ENCODE data around the gene CEP89. TPM values are rescaled to one million over a fixed set of nuclear protein-coding genes. Genes with fewer than 3 reads are reported as not detected.

Gene CEP89
- total and polyA plus RNA-seq, 8 donors = 5.7 to 11.0 (median 6.9) TPM

DNA sequence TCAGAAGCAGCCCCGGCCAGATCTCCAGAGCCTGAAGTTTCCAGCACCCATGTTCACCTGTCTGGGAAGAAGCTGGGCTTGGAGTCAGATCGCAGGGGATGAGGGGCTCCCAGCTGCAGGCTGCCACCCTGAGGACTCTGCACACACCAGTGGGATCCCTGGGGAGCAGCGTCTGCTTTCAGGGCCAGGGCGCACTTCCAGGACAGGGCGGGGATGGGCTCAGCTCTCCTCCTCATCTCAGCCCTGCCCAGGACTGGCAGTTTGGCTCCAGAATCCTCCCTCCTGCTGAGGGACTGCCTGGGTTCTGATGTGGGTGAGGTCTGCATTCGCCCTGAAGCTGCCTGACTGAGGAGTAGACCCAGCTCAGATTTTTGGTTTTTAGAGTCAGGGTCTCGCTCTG lies 105.7 kb downstream of the CEP89 start:
- no peak for ATAC-seq
- TF ChIP-seq, protein P1, sequence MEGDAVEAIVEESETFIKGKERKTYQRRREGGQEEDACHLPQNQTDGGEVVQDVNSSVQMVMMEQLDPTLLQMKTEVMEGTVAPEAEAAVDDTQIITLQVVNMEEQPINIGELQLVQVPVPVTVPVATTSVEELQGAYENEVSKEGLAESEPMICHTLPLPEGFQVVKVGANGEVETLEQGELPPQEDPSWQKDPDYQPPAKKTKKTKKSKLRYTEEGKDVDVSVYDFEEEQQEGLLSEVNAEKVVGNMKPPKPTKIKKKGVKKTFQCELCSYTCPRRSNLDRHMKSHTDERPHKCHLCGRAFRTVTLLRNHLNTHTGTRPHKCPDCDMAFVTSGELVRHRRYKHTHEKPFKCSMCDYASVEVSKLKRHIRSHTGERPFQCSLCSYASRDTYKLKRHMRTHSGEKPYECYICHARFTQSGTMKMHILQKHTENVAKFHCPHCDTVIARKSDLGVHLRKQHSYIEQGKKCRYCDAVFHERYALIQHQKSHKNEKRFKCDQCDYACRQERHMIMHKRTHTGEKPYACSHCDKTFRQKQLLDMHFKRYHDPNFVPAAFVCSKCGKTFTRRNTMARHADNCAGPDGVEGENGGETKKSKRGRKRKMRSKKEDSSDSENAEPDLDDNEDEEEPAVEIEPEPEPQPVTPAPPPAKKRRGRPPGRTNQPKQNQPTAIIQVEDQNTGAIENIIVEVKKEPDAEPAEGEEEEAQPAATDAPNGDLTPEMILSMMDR (IDR thresholded peaks at IDR 0.05) = no peak

DNA sequence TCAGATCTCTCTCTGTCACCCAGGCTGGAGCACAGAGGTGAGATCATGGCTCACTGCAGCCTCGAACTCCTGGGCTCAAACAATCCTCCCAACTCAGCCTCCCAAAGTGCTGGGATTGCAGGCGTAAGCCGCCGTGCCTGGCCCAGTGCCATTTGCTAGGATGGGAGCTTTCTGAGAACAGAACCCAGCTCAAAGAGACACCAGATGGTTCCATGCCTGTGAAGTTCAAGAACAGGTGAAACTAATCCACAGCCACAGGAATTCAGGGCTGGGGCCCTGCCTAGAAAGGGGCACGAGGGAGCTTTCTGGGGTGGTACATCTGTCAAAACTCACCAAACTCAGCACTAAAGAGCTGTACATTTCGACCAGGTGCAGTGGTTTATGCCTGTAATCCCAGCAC lies 106.4 kb downstream of the CEP89 start:
- TF ChIP-seq, protein P1 (IDR thresholded peaks at IDR 0.05) = no peak
- no peak overlapping the region for H3K4me3 ChIP-seq
- intact Hi-C loops (cut with DNase I) = no loop called here
- no peak for ATAC-seq
- FAIRE-seq = no peak
- 75 to 90% methylated on average over 6 of the region's 6 CpGs for WGBS, 2 donors
- no peaks in the 10 kb centered on the region for H3K27me3 ChIP-seq
- DNase-seq = no peak
- H3K9me3 ChIP-seq = no peaks in the 10 kb centered on the region
- H3K27ac ChIP-seq = no peak overlapping the region
- no peaks in the 10 kb centered on the region for H3K4me1 ChIP-seq
- no peaks in the 10 kb centered on the region for H3K36me3 ChIP-seq

More for the DNA sequence above, 105.7 kb downstream of the CEP89 start:
- Histone ChIP-seq H3K4me3 (no peak overlapping the region), H3K36me3 (no peaks in the 10 kb centered on the region), H3K27ac (no peak overlapping the region), H3K9me3 (no peaks in the 10 kb centered on the region), H3K27me3 (no peaks in the 10 kb centered on the region), H3K4me1 (no peaks in the 10 kb centered on the region)
- 81 to 83% methylated on average over 7 of the region's 7 CpGs for WGBS, 2 donors
- FAIRE-seq (no peak), DNase-seq (no peak)
- intact Hi-C loops (cut with DNase I) = no loop called here

DNA sequence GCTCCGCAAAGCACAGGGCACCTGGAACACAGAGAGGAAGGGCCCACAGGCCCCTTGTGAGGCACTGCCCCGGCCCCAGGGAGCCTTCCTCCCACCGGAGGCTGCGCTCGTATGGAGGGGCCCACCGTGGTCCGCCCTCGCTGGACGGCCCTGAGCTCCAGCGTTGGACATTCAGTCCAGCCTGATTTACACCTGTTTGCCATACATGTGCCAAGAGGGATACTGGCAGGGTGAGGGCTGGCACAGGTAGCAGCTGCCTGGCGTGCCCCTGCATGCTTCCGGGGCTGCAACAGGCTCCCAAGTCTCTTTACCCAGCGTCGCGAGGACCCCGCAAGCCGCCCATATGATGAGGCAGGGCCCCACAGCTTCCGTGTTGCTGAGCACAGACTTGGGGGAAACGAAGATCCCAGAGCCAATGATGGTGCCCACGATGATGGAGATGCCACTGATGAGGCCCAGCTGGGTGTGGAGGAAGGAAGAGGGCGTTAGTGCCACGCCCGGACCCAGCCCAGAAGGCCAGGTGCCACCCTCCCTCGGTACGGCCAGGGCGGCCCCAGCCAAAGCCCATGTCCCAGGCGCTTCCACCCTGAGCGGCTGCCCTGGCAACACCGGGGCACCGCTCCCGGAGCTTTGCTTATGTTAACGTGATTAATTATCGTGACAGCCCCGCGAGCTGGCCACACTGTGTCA lies 107.3 kb downstream of the CEP89 start:
- Histone ChIP-seq H3K9me3 (no peaks in the 10 kb centered on the region), H3K27me3 (no peaks in the 10 kb centered on the region), H3K27ac (no peak overlapping the region), H3K4me3 (no peak overlapping the region), H3K36me3 (no peaks in the 10 kb centered on the region), H3K4me1 (no peaks in the 10 kb centered on the region)
- 80 to 83% methylated on average over 34 to 35 of the region's 35 CpGs for WGBS, 2 donors
- no peak for ATAC-seq
- DNase-seq = no peak
- no peak for FAIRE-seq
- TF ChIP-seq, protein P1 (IDR thresholded peaks at IDR 0.05) = no peak
- intact Hi-C loops (cut with DNase I) = no loop called here

DNA sequence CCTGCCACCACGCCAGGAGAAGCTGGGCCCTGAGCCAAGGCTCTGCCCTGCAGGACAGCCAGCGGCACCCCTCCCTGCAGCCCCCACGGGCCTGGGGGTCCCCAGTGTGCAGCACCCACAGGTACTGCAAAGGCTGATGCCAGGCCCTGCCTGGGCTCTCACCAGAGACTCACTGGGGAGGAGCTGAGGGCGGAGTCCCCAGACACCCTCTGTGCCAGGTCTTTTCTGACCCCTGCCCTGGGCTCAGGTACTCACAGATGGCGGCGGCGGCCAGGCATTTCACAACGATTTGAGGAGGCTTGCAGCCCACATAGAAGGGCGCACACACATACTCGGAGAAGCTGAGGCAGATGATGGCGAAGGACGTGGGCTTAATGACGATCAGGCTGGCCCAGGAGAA lies 107.9 kb downstream of the CEP89 start:
- H3K4me1 ChIP-seq = no peaks in the 10 kb centered on the region
- H3K9me3 ChIP-seq = no peaks in the 10 kb centered on the region
- intact Hi-C loops (cut with DNase I) = no loop called here
- no peaks in the 10 kb centered on the region for H3K36me3 ChIP-seq
- ATAC-seq (no peak), DNase-seq (peak in 1 of 6 donors; percentile 65), FAIRE-seq (no peak)
- TF ChIP-seq, protein P1 (IDR thresholded peaks at IDR 0.05) = no peak
- no peak overlapping the region for H3K27ac ChIP-seq
- no peaks in the 10 kb centered on the region for H3K27me3 ChIP-seq
- no peak overlapping the region for H3K4me3 ChIP-seq
- 83 to 93% methylated on average over 13 of the region's 13 CpGs for WGBS, 2 donors

DNA sequence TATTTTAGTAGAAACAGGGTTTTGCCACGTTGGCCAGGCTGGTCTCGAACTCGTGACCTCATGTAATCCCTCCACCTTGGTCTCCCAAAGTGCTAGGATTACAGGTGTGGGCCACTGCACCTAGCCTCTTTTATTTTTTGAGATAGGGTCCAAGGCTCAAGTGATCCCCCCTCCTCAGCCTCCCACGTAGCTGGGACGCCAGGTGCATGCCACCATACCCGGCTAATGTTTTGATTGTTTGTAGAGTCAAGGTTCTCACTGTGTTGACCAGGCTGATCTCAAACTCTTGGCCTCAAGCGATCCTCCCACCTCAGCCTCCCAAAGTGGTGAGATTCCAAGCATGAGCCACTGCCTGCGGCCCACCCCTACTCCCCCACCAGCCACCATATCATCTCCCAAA lies 108.5 kb downstream of the CEP89 start:
- intact Hi-C loops (cut with DNase I) = no loop called here

More for the DNA sequence above, 108.5 kb downstream of the CEP89 start:
- H3K27ac ChIP-seq = no peak overlapping the region
- H3K36me3 ChIP-seq = no peaks in the 10 kb centered on the region
- no peak for FAIRE-seq
- TF ChIP-seq, protein P1 (IDR thresholded peaks at IDR 0.05) = no peak
- DNase-seq = no peak
- no peak for ATAC-seq
- 84 to 94% methylated on average over 8 of the region's 8 CpGs for WGBS, 2 donors
- H3K27me3 ChIP-seq = no peaks in the 10 kb centered on the region
- H3K4me1 ChIP-seq = no peaks in the 10 kb centered on the region
- no peaks in the 10 kb centered on the region for H3K9me3 ChIP-seq
- no peak overlapping the region for H3K4me3 ChIP-seq
